Nephron (organoid): ENCODE data around the gene ATP8B3.
A peak's percentile ranks its signal among the peaks of the same experiment; 100 is the strongest.

Experiments
- H3K27ac Mint-ChIP-seq, 3 experiments: 2 replicates each; pipeline ENCODE4 v1.8.0; 2020; ENCODE audit warnings: mixed read lengths in 3 of 3, mild to moderate bottlenecking in 2 of 3, moderate library complexity in 1 of 3
- H3K27me3 Mint-ChIP-seq: 2 replicates; pipeline ENCODE4 v1.8.0; 2021; ENCODE audit warnings: low read depth, mild to moderate bottlenecking, moderate library complexity, mixed read lengths
- H3K36me3 Mint-ChIP-seq: 2 replicates; pipeline ENCODE4 v1.8.0; 2020; ENCODE audit warnings: low read depth, mixed read lengths
- H3K4me1 Mint-ChIP-seq: 2 replicates; pipeline ENCODE4 v1.8.0; 2020; ENCODE audit warnings: mixed read lengths
- H3K4me3 Mint-ChIP-seq, 3 experiments: 2 replicates each; pipeline ENCODE4 v1.8.0; 2020; ENCODE audit warnings: mild to moderate bottlenecking in 3 of 3, mixed read lengths in 3 of 3, moderate library complexity in 2 of 3
- H3K9me3 Mint-ChIP-seq: 2 replicates; pipeline ENCODE4 v1.8.0; 2020; ENCODE audit warnings: mixed read lengths
- TF ChIP-seq, protein P1 (sequence below), 3 experiments: fragments of 200-600 bp; sonication (generic); IDR thresholded peaks; one replicate each; pipeline ENCODE4 v1.5.0; 2021; ENCODE audit warnings: antibody characterized with exemption in 3 of 3; ENCODE audit not compliant: unreplicated experiment in 3 of 3

The ATP8B3 gene, protein sequence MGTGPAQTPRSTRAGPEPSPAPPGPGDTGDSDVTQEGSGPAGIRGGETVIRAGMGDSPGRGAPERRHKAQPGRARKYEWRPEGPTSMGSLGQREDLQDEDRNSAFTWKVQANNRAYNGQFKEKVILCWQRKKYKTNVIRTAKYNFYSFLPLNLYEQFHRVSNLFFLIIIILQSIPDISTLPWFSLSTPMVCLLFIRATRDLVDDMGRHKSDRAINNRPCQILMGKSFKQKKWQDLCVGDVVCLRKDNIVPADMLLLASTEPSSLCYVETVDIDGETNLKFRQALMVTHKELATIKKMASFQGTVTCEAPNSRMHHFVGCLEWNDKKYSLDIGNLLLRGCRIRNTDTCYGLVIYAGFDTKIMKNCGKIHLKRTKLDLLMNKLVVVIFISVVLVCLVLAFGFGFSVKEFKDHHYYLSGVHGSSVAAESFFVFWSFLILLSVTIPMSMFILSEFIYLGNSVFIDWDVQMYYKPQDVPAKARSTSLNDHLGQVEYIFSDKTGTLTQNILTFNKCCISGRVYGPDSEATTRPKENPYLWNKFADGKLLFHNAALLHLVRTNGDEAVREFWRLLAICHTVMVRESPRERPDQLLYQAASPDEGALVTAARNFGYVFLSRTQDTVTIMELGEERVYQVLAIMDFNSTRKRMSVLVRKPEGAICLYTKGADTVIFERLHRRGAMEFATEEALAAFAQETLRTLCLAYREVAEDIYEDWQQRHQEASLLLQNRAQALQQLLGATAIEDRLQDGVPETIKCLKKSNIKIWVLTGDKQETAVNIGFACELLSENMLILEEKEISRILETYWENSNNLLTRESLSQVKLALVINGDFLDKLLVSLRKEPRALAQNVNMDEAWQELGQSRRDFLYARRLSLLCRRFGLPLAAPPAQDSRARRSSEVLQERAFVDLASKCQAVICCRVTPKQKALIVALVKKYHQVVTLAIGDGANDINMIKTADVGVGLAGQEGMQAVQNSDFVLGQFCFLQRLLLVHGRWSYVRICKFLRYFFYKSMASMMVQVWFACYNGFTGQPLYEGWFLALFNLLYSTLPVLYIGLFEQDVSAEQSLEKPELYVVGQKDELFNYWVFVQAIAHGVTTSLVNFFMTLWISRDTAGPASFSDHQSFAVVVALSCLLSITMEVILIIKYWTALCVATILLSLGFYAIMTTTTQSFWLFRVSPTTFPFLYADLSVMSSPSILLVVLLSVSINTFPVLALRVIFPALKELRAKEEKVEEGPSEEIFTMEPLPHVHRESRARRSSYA (N-terminal part only)

DNA sequence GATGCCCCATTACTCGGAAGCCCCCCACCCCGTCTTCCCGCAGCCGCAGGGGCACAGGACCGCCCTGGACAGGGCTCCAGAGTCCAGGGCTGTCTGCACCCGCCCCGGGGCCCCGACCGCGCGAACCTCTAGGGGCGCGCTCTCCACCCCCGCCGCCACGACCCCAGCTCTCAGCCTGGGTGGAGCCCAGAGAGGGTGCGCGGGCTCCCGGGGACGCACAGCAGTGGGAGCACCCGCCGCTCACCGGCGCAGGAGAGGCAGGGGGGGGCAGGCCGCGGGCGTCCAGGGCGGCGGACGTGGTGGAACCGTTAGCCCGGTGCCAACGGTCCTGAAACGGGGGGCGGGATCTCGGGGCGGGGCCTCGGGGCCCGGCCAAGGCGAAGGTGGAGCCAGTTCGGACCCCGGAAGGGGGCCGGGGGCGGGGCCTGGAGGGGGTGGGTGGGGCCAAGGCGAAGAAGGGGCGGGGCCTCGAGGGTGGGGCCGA, at the start of gene ATP8B3:
ATP8B3 (minus strand) TSS at position 335 of the 484 bp plus-strand sequence. CDS start 540 bp downstream, outside the sequence.
- Mint-ChIP-seq H3K36me3 (peaks cover 5% of the 10 kb centered on the region), H3K27ac (peak within 1 kb of the TSS; percentile 35 to 82 (median 74)), H3K4me1 (peaks cover 9% of the 10 kb centered on the region), H3K4me3 (peak within 1 kb of the TSS; percentile 86 to 94 (median 92)), H3K9me3 (no peaks in the 10 kb centered on the region), H3K27me3 (peaks cover 16% of the 10 kb centered on the region)
- TF ChIP-seq, protein P1, sequence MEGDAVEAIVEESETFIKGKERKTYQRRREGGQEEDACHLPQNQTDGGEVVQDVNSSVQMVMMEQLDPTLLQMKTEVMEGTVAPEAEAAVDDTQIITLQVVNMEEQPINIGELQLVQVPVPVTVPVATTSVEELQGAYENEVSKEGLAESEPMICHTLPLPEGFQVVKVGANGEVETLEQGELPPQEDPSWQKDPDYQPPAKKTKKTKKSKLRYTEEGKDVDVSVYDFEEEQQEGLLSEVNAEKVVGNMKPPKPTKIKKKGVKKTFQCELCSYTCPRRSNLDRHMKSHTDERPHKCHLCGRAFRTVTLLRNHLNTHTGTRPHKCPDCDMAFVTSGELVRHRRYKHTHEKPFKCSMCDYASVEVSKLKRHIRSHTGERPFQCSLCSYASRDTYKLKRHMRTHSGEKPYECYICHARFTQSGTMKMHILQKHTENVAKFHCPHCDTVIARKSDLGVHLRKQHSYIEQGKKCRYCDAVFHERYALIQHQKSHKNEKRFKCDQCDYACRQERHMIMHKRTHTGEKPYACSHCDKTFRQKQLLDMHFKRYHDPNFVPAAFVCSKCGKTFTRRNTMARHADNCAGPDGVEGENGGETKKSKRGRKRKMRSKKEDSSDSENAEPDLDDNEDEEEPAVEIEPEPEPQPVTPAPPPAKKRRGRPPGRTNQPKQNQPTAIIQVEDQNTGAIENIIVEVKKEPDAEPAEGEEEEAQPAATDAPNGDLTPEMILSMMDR (IDR thresholded peaks at IDR 0.05; ENCODE audit: unreplicated experiment in 3 of 3): no peak

DNA sequence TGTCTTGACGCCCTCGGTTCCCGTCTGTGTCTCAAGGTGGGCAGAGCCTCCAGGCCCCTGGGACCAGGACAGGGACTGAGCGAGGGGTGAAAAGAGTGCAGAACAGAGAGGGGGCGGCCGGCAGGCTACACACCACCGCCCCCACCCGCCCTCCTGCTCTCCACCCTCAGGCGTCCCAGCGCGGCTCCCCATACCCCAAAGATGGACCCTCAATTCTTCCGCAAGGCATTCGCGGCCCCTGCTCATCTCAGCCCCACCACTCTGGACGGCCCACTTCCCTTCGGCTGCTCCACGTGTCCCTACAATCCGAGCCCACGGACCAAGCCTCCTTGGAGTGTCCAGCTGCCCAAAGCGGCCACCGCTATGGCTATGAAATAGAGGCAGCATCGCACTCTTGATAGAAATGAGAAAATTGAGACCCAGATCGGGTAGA, 49.5 kb upstream of the ATP8B3 start:
- Mint-ChIP-seq H3K4me3 (peak overlapping the region; percentile 85 to 91 (median 88)), H3K27ac (peak overlapping the region; percentile 7 to 69 (median 32)), H3K36me3 (no peaks in the 10 kb centered on the region), H3K9me3 (no peaks in the 10 kb centered on the region), H3K4me1 (peaks cover 20% of the 10 kb centered on the region), H3K27me3 (peaks cover 10% of the 10 kb centered on the region)
- TF ChIP-seq, protein P1 (IDR thresholded peaks at IDR 0.05; ENCODE audit: unreplicated experiment in 3 of 3): no peak

DNA sequence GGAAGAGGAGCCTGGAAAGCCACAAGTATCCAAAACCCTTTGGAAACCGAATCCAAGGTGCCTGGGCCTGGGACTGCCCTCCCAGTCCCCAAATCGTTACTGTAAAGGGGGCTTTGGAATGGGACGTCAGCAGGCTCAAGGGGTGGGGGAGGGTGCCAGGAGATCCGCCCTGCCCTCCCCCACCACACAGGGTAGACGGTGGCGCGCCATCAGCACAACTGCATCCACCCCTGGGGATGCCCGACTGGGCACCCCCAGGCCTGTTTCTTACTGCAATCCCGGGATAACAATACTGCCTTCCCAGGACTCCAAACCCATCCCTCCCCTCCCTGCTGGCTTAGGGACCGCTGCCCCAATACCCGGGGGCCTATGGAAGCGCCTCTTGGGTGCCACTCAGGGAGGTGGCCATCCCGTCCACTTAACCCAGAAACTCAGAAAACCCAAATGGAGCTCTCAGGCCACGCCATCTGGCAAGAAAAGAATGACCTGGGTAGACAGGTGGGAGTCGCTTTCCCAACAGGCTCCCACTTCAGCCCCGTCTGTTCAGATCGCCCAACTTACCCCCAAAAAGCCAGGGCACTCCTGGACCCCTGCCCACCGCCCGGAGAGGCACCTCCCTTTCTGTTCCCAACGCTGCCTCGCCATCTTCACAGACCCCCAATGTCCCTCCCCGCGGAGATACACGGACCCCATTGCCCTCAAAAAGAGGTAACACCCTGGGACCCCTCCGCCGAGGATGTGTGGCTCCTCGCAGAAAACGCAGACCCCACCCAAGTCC, 48.9 kb upstream of the ATP8B3 start:
- peaks cover 10% of the 10 kb centered on the region for H3K27me3 Mint-ChIP-seq
- TF ChIP-seq, protein P1 (IDR thresholded peaks at IDR 0.05; ENCODE audit: unreplicated experiment in 3 of 3): no peak
- H3K9me3 Mint-ChIP-seq: no peaks in the 10 kb centered on the region
- H3K4me1 Mint-ChIP-seq: peaks cover 20% of the 10 kb centered on the region
- peak overlapping the region in 2 of 3 experiments; percentile 7 to 33 for H3K27ac Mint-ChIP-seq
- no peaks in the 10 kb centered on the region for H3K36me3 Mint-ChIP-seq
- H3K4me3 Mint-ChIP-seq: peak overlapping the region; percentile 85 to 91 (median 88)

DNA sequence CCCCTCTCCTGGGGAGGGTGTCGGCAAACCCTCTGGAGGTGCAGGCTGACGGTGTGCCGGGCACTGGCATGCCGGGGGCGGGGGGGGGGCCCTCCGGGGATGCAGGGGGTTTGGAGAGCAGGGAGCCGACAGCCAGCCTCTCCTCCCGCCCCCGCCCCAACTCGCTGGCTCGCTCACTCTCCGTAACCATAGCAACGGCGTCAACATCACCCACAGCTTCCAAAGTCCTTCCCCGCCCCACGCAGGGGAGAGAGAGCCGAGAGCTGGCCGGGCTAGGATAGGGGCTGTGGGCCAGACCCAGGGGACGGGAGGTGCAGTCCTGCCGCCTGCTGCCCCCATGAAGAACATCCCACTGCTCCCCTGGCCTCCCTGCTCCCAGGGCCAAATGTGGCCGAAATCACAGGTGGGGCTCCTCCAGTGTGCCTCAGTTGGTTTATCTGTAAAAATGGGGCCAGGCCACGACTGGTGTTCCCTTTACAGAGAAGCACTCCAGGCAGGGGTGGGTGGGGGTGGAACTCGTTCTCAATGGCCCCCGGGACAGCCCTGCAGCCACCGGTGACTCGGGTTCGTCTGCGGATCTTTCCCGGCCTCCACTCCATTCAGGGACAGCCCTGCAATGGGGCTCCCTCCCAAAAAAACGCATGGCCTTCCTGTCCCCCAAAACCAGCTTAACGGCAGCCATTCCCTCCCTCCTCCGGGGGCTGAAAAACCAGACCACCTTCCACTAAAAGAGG, 48.1 kb upstream of the ATP8B3 start:
- no peaks in the 10 kb centered on the region for H3K9me3 Mint-ChIP-seq
- peaks cover 26% of the 10 kb centered on the region for H3K4me1 Mint-ChIP-seq
- H3K4me3 Mint-ChIP-seq: peak overlapping the region; percentile 34 to 91 (median 88)
- TF ChIP-seq, protein P1 (IDR thresholded peaks at IDR 0.05; ENCODE audit: unreplicated experiment in 3 of 3): no peak
- no peaks in the 10 kb centered on the region for H3K36me3 Mint-ChIP-seq
- peaks cover 10% of the 10 kb centered on the region for H3K27me3 Mint-ChIP-seq
- no peak overlapping the region for H3K27ac Mint-ChIP-seq
